ENCODE data around the gene CFAP92.
A peak's percentile ranks its signal among the peaks of the same experiment; 100 is the strongest.
"Not testable (repeated sequence)": the region's sequence is repeated elsewhere in the genome, so short reads cannot be mapped to it uniquely, and the experiment has no call there.

The CFAP92 gene

DNA sequence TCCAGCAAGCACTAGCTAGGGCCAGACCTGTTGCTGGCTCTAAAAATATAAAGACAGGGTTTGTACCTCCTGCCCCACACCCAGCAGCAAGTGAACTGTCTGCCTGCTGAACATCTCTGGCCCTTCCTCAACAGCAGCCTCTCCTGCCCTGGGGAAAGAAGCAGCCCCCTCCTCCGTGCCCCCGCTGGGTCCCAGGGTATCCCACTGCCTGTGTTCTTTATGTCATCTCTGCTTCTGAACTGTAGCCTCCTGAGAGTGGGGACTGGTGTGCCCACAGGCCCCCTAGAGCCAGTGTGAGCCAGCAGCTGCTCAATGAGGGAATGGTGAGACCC lies 60.0 kb downstream of the CFAP92 start:
- DNase-seq (ENCODE audit: low spot score) = no peak

DNA sequence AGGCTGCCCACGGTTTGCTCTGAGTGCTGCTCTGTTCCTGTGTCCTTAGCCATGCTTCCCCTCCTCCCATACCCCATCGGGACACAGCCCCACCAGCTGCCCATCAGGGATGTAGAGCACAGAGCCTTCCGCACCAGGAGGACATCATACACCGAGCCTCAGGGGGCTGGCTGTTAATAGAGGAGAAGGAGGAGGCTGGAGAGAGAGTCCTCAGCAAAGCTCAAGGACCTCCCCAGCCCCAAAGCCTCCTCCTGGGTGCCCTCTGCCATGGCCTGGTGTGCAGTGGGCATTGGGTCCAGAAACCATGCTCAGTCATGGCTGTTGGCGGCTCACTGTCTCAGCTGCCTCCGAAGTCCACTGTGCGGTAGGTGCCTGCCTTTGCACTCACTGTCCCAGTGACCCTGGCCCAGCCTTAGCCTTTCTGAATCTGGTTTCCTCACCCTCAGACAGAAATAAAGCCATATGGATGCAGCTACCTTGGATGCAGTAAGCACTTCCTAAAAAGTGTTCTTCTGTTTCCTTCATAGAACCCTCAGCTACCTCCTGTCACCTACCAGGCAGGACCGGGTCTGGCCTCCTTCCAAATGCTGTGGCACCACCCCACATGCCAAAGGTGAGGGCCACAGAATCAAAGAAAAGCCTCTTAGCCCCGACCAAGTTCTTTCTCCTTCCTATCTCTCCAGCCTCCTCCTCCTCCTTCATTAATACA lies 60.5 kb downstream of the CFAP92 start:
- no peak for DNase-seq (ENCODE audit: low spot score)

DNA sequence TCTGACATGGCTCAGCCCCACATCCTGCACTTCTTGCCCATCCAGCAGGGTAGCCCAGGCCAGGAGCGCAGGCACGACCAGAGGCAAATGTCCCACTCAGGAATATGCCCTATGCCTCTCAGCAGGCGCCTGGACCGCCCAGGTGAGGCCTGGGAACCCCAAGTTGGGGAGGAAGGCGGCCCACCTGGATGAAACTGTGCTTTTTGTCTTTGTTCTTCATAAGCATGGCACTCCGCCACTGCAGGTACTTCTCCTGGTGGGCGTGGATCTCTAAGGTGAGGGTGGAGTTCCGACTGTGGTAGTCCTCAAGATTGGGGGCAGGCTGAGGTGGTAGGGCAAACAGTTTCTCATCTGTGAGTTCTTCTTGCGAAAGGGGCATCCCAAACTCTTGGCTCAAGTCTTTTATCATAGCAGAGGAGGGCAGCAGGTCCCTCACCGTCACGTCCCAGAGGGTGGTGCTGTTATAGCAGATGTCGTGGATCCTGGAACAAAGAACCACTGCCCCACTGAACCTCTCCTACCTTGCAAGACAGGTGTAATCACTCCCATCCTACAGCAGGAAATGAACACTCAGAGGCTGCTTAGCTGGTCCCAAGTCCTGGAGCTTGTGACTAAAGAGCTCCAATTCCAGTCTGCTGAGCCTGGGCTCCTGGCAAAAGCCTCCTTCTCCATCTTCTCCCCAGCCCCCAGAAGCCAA lies 61.2 kb downstream of the CFAP92 start:
- DNase-seq (ENCODE audit: low spot score) = no peak

DNA sequence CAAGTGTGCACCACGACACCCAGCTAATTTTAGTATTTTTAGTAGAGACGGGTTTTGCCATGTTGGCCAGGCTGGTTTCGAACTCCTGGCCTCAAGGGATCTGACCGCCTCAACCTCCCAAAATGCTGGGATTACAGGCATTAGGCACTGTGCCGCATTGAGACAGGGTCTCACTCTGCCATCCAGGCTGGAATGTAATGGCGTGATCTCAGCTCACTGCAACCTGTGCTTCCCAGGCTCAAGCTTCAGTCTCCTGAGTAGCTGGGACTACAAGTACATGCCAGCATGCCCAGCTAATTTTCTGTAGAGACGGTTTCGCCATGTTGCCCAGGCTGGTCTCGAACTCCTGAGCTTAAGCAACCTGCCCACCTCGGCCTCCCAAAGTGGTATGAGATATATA lies 62.8 kb downstream of the CFAP92 start:
- no peak for DNase-seq (ENCODE audit: low spot score)

DNA sequence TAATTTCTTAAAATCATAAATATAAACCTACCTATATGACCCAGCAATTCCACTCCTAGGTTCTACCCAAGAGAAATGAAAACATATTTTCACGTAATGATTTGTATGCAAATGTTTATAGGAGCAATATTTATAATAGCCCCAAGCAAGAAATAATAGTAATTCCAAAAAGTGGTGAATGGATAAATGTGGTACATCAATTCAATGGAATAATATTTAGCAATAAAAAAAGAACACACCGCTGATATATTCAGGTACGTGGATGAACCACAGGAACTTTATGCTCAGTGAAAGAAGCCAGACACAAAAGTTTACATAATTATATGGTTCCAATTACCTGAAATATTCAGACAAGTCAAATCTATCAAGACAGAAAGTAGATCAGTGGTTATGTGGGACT lies 64.5 kb downstream of the CFAP92 start:
- no peak for DNase-seq (ENCODE audit: low spot score)

DNA sequence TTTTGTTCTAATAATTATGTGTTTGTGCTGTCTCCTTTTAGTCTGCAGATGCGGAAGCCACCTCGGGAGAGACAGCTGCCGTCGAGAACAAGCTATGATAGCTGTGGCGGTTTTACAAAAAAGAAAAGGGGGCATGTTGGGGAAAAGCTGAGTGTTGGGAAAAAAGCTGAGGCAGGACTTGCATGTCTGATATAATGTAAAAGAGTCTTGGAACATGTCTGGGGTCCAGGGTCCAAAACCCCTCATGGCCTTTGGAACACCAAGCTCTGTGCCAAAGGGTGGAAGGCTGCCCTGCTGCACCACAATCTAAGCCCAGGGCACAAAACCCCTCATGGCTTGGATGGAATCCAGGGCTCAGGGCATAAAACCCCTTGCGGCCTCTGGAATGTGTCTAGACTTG lies 69.9 kb downstream of the CFAP92 start:
- not testable (repeated sequence) for DNase-seq (ENCODE audit: low spot score)

DNA sequence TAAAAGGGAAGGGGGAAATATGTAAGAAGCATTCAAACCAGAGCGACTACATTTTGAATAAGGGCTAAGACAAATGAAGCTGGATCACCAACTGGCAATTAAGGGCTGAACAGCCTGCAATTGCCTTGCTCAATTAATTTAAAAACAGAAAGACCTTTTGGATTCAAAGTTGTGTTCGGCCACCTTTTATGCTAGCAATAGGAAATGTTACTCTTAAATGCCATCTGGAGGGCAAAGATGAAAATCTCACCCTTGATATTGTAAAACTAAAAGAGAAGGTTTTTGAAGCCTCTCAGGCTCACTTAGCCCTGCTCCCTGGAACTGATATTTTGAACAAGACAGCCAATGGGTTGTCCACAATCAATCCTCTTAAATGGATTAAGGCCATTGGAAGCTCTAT lies 70.3 kb downstream of the CFAP92 start:
- DNase-seq (ENCODE audit: low spot score) = no peak

DNA sequence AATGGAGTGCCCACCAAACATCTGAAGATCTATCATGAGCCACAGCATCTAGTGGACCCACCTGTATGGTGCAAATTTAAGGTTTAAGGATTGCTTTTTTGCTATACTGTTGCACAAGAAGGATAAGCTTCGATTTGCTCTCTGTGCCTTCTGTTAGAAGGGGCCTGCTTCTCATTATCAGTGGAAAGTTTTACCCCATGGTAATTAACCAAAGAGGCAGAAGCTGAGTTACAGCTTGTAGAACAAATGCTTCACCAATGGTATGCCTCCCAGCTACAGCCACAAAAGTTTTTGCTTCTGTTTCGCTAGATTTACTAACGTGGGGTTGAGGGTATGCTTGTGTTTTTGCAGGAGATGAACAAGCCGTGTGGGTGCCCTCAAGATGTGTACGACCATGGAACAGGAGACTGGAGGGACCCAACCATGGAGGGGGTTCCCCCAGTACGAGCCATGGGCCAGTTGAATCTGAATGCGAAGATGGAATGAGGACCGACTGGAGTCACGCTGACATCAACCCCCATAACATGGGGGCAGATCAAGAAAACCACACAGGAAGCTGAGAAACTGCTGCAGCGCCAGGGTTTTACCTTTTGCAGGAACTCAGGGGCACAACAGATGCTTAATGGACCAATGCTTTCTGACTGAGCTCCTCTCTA lies 70.9 kb downstream of the CFAP92 start:
- peak; percentile 40 for DNase-seq (ENCODE audit: low spot score)

DNA sequence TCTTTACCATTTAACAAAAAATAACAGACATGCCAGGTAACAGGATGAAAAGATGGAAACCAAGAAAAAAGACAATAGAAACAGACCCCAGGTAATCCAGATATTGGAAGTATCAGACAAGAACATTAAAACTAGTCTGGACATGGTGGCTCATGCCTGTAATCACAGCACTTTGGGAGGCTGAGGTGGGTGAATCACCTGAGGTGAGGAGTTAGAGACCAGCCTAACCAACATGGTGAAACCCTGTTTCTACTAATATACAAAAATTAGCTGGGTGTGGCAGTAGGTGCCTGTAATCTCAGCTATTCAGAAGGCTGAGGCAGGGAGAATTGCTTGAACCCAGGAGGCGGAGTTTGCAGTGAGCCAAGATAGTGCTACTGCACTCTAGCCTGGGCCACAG lies 73.9 kb downstream of the CFAP92 start:
- DNase-seq (ENCODE audit: low spot score) = no peak

DNA sequence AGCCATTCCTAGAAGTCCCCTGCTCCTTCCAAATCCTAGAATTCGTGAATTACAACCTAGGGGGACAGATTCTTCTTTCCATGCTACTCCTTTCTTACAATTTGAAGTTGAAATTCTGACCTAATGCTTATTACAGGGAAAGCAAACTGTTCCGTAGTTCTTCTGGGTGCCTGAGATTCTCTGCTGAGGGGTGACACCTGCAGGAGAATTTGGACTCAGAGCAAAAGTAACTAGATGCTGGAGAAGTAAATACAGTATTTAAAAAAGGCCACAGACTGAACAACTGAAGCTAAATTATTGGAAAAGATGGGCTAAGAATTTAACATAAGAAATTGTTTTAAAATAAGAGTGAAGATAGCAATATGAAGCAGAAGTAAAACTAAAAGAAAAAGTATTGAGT lies 76.6 kb downstream of the CFAP92 start:
- no peak for DNase-seq (ENCODE audit: low spot score)

DNA sequence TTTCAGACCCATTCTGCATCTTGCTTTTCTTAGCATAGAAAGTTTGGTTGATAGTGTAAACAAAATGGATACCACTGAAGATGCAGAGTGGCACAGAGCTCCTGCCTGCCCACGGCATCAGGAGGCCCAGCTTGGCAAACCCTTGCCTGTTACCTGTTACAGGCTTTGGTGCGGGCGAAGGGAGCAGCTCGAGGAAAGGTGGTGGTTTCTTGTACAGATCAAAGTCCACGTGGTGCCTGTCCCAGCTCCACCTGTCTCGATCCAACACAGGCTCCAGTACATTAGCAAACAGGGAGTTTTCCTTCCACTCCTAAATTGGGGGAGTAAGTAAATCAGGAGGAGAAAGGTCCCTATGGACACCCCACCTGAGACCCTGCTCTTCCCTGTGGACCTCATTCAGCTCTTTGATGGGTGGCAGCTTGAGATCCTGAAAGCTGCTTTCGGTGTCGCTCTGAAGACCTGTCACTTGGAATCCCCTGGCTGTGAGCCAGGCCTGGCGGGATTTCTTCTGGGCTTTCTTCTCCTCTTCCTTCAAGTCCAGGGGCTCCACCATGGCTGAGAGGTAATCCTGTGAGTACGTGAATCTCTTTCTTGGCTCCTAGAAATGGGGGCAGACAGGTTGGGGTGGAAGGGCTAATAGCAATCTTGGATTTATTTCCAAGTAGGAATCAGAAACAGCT lies 78.8 kb downstream of the CFAP92 start:
- no peak for DNase-seq (ENCODE audit: low spot score)

DNA sequence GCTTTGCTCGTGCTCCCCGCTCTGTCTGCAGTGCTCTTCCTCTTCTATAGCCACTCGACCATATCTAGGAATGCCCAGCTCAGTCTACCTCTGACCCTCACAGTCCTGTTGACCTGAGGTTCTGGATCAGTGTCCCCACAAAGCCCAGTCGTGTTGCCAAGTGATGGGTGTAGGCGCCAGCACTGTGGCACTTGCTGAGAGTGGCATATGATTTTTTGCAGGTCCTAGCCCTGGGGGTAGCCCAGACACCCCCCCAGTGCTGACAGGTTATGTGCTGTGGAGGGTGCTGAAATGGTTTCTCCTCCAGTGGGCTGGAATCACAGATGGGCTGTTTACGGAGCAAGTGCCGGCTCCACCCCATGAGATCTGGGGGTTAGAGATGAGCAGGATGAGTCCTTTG lies 82.0 kb downstream of the CFAP92 start:
- no peak for DNase-seq (ENCODE audit: low spot score)

DNA sequence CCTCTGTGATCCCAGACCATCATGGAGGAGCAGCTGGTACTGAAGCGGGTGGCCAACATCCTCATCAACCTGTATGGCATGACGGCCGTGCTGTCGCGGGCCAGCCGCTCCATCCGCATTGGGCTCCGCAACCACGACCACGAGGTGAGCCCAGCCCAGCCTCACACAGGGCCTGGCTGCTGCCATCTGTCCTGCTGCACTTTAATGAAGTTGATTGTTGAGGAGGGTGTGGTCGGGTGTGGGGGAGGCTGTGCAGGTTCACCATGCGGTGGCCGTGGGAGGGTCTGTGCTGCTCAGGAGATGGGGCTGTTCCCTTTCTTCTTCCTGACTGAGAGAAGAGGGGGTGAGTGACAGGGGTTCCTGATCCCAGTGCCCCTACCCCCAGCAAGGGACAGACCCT lies 83.9 kb downstream of the CFAP92 start:
- DNase-seq (ENCODE audit: low spot score) = no peak

DNA sequence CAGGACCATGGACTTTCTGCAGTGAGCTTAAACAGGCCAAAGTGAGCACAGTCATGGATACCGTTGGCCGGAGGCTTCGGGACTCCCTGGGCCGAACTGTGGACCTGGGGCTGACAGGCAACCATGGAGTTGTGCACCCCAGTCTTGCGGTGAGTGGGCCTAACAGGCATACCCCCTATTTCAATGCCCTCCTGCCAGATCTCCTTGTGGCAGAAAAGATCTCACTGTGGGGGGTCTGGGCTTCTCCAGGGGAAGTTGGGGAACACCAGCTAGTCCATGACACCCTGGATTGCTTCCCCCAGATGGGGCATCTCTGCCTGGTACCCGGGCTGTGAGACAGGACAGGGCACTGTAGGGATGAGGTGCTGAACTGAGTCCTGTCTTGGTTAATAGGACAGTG lies 84.9 kb downstream of the CFAP92 start:
- no peak for DNase-seq (ENCODE audit: low spot score)

DNA sequence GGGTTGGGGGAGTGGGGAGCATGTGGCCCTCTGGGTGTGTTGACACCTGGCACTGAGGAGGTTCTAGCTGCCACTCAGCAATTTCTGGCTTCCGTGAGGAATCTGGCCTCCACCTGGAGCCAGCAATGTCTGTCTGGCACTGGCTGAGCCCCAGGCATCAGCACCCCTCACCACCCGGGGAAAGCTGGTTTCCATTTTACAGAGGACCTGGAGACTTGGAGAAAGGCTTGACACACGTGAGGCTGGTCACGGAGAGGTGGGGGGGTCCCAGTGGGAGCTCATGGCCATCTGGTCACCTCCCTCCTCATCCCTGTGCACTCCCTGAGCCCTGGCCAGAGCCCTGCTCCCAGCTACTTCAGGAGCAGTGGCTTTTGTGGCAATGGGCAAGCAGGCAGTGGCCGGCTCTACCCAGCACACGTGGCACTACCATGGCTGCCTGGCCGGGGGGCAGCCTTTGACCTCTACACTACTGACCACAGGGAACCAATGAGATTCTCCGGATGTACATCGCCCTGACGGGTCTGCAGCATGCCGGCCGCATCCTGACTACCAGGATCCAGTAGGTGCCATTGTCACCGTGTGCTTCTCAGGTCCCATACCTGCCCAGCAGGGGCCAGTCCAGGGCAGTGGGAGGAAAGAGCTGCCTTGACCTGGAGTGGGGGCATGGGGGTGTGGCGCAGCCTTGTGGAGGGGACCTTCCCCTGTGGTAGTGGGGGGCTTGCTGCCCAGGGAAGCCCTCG lies 86.0 kb downstream of the CFAP92 start:
- no peak for DNase-seq (ENCODE audit: low spot score)

DNA sequence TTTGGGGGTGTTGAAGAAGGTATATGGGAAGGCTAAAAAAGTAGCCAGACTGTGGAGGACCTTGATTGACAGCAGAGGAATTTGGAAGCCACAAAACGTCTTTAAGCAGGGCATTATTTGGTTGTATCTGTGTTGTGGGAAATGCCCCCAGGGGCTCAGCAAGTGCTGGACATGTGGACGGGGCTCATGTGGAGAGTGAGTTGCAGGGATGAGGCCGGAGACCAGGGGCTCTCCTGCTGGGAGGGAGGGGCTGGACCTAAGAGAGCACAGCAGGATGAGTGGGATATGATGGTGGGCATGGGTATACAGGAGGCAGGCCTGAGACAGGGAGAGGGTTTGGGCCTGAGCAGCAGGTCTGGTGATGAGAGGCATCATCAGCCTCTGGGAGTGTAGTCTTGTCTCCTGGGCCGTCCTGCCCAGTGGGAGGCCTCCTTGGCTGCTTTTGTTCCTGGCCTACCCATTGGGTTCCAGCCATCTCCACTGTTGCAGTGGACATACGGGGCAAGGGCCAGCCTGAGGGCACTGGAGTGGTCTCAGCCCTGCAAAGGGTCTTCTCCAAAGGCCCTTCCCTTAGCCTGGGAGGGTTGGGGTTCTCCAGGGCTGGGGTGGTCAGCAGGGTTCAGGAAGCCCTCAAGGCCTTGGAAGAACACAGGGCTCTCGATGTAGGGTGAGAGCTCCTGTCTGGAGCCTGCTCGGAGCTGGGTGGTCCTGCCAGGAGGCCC lies 86.9 kb downstream of the CFAP92 start:
- DNase-seq (ENCODE audit: low spot score) = no peak

DNA sequence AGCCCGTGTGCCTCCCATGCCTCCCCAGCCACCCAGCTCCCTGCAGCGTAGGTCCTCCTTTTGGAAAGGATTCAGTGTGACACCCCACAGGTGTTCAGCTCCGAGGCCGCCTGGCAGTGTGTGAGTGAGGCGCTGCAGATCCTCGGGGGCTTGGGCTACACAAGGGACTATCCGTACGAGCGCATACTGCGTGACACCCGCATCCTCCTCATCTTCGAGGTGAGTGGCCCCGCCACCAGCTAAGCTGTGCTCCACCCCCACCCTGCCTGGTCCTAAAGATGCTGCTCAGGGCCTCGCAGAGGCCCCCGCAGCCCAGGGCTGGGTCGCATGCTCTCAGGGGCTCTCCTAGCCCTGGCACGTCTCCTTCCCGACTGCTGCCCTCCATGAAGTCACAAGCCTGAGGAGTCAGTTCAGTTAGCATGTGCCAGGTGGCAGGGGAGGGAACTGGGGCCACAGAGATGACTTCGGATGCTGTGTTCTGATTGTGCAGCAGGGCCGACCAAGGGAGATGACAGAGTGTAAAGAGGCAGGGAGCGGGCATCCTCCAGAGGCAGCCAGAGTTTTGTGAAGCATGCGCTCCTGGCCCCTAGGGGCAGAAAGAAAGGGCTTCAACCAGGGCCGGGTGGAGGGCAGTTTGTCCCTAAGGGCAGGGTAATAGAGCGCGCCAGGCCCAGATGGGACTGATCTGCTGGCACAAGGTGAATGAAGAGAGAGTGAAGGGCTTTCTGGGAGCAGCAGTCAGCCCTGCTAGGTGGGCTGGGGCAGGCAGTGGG lies 87.7 kb downstream of the CFAP92 start:
- no peak for DNase-seq (ENCODE audit: low spot score)

DNA sequence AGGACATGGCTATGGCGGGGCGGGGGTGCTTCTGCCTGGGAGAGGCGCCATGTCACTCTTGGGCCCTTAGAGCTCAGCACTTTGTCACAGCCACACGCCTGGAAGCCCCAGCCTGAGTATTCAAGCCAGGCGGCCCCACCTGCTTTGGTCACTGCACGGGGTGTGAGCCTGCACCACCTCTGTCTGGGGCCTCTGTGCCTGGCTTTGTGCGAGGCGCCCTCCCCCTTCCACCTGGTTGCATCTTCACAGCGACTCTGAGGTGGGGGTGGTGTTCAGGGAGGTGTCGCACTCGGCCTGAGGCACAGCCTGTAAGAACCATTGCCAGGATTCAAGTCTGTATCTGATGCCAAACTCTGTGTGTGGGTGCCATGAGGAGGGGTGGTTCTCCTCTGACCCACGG lies 90.4 kb downstream of the CFAP92 start:
- no peak for DNase-seq (ENCODE audit: low spot score)

DNA sequence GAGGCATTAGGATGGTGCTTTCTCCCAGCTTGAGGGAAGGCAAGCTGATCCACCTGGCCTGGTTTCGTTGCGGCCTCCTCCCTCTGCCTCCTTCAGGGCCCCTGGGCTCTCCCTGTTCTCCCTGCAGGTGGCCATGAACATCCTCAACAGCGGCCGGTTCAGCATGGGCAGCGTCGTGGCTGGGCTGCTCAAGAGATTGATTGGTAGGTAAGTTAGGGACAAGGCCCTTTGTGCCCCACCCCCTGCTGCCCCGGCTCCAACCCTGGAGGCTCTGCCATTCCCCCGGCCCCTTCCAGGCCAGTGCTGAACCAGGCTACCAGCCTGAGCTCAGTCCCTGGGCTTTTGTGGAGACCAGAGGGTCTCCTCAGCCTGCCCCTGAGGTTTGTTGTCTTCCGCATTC lies 91.5 kb downstream of the CFAP92 start:
- DNase-seq (ENCODE audit: low spot score) = no peak

DNA sequence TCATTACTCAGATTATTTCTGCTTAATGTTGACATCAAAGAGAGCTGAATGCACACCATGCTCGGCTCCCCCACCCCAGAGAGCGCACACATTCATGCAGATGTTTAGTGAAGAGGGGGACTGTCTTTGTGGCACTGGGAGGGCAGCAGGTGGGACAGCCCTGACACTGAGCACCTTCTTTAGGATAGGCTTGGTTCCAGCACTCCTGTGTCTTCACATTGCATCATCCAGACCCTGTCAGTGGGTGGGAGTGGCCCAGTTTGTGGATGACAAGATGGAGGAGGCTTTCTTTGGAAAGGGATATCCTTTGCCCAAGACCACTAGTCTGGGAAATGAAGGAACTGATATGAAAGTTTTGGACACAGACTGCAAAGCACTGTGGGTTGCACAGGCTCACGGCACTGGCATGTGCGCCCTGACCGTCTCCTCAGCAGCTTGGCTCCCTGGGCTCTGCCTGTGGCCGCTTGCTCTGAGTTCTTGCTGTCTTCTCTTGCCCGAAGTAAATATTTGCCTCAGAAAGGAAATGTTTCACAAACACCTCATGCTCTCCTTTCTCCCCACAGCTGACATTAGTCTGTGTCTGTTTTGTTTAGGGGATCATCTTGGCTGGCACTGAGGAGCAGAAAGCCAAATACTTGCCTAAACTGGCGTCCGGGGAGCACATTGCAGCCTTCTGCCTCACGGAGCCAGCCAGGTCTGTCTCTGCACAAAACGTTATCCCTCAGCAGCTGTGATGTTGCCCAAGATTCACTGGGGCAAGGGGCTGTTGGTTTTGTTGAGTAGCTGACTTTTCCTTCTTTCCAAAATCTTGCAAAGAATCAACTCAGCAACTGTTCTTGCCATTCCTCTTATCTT lies 97.8 kb downstream of the CFAP92 start:
- no peak for DNase-seq (ENCODE audit: low spot score)

Measured in activated CD4-positive, alpha-beta T cell treated with anti-CD3 and anti-CD28 coated beads, Interleukin-2, Interleukin-4, amounts not matched to agents 100 ng/mL and 50 ng/mL, durations not matched to agents 16 hours and 8 hours (primary cell).